HepG2 (cell line): ENCODE data around the gene DNAJB6. TPM values are rescaled to one million over a fixed set of nuclear protein-coding genes. Genes with fewer than 3 reads are reported as not detected.

ENCODE experiments used
- ATAC-seq: fragments of 200-7000 bp; cut with Tn5 transposase; 3 replicates; pipeline ENCODE4 v1.9.1; 2020; ENCODE audit warnings: mild to moderate bottlenecking, moderate library complexity
- BruUV-seq: library from RNA; stranded (reverse); fragments of 400-500 nt; replicated peaks from 2 replicates; lab custom pipeline; 2021; lab: Mats Ljungman, UMichigan
- CTCF ChIA-PET: fragments of 300-600 bp; formaldehyde crosslinking; extraction: SDS; loops from one replicate; lab custom pipeline; 2021; ENCODE audit warnings: low total read pairs, inconsistent platforms, low intra/inter-chr PET ratio; lab: Yijun Ruan, JAX
- POLR2A ChIA-PET: fragments of 350-600 bp; sonication (Branson Sonifier 250); formaldehyde crosslinking; loops from one replicate; lab custom pipeline; 2020; ENCODE audit warnings: antibody characterized with exemption, inconsistent platforms; lab: Yijun Ruan, JAX
- DNase-seq: peaks from one replicate; pipeline ENCODE4 v3.0.0-alpha.2; 2015; ENCODE audit warnings: low spot score
- FAIRE-seq: peaks from 3 replicates; lab custom pipeline; 2011; peaks lifted over from hg19 to GRCh38; lab: Jason Lieb, UNC
- H2AFZ ChIP-seq: one replicate; pipeline ENCODE4 v1.6.1; 2011; ENCODE audit warnings: low read length, inconsistent platforms
- H3K27ac ChIP-seq: fragments of 300-600 bp; 3 replicates; pipeline ENCODE4 v1.8.0; 2011; ENCODE audit warnings: mixed run types, mild to moderate bottlenecking, mixed read lengths, low read length, inconsistent platforms; ENCODE audit not compliant: insufficient read depth; ENCODE audit errors: extremely low read length
- H3K27me3 ChIP-seq, 2 experiments: fragments of 200-600 bp in 1 of 2; 2 replicates in 1 of 2; 3 replicates in 1 of 2; pipeline versions ENCODE4 v1.6.0 to v1.8.0; 2011; ENCODE audit warnings: low read length in 2 of 2, mild to moderate bottlenecking in 2 of 2, moderate library complexity in 2 of 2, inconsistent platforms in 1 of 2; ENCODE audit not compliant: insufficient read depth in 2 of 2, control insufficient read depth in 1 of 2
- H3K36me3 ChIP-seq, 2 experiments: fragments of 200-600 bp in 1 of 2; replicated peaks in 1 of 2; 2 replicates in 1 of 2; 3 replicates in 1 of 2; pipeline versions ENCODE4 v1.5.1 to v1.8.0; 2011; ENCODE audit warnings: low read length in 2 of 2, inconsistent platforms in 1 of 2; ENCODE audit not compliant: insufficient read depth in 2 of 2, control insufficient read depth in 1 of 2
- H3K4me1 ChIP-seq: 2 replicates; pipeline ENCODE4 v1.5.1; 2012; ENCODE audit warnings: low read length, inconsistent platforms; ENCODE audit not compliant: insufficient read depth
- H3K4me2 ChIP-seq: 2 replicates; pipeline ENCODE4 v1.6.0; 2011; ENCODE audit warnings: low read depth, low read length, inconsistent platforms
- H3K4me3 ChIP-seq, 3 experiments: fragments of 200-600 bp in 1 of 3; sonication (generic), shearing (Covaris generic) in 1 of 3; replicated peaks in 1 of 3; 2 replicates each; pipeline ENCODE4 v1.5.1; 2011 to 2016; ENCODE audit warnings: low read length in 3 of 3, inconsistent platforms in 2 of 3, low read depth in 2 of 3, mild to moderate bottlenecking in 2 of 3, control low read depth in 1 of 3, mixed read lengths in 1 of 3; ENCODE audit not compliant: insufficient read depth in 1 of 3
- H3K79me2 ChIP-seq: one replicate; pipeline ENCODE4 v1.6.1; 2011; ENCODE audit warnings: low read length, inconsistent platforms; ENCODE audit not compliant: insufficient read depth
- H3K9ac ChIP-seq: 2 replicates; pipeline ENCODE4 v1.6.0; 2011; ENCODE audit warnings: mild to moderate bottlenecking, low read depth, low read length, inconsistent platforms; ENCODE audit not compliant: insufficient read depth
- H3K9me3 ChIP-seq: 2 replicates; pipeline ENCODE4 v1.5.1; 2012; ENCODE audit warnings: mild to moderate bottlenecking, low read length
- H4K20me1 ChIP-seq: 2 replicates; pipeline ENCODE4 v1.6.0; 2011; ENCODE audit warnings: inconsistent platforms, mild to moderate bottlenecking, low read length, moderate library complexity; ENCODE audit not compliant: insufficient read depth
- CCAR2 ChIP-seq: fragments of 200-400 bp; formaldehyde crosslinking; optimal IDR thresholded peaks from 2 replicates; pipeline ENCODE3; 2018; ENCODE audit warnings: low read depth, mild to moderate bottlenecking, low read length, moderate library complexity
- FOXP1 ChIP-seq, 2 experiments: fragments of 450-650 bp in 1 of 2; IDR thresholded peaks; 2 replicates each; pipeline ENCODE4 v1.6.1; 2017 to 2018; ENCODE audit warnings: antibody characterized with exemption in 1 of 2
- KDM2A ChIP-seq: sonication (generic); formaldehyde crosslinking; IDR thresholded peaks from 2 replicates; pipeline ENCODE4 v1.4.0; 2020; ENCODE audit warnings: low read depth, missing genetic modification reagents, borderline replicate concordance
- LRRFIP1 ChIP-seq: sonication (generic); formaldehyde crosslinking; conservative IDR thresholded peaks from 2 replicates; pipeline ENCODE4 v1.4.0; 2020; ENCODE audit warnings: missing genetic modification reagents
- NFIB ChIP-seq: sonication (generic); formaldehyde crosslinking; IDR thresholded peaks from 2 replicates; pipeline ENCODE4 v1.9.0; 2021; ENCODE audit warnings: missing genetic modification reagents, mild to moderate bottlenecking, borderline replicate concordance
- PITX1 ChIP-seq: sonication (generic); formaldehyde crosslinking; IDR thresholded peaks from 2 replicates; pipeline ENCODE4 v1.5.1; 2020; ENCODE audit warnings: mild to moderate bottlenecking, missing genetic modification reagents
- SMYD3 ChIP-seq: sonication (generic); formaldehyde crosslinking; IDR thresholded peaks from 2 replicates; pipeline ENCODE4 v1.8.1; 2023; ENCODE audit warnings: mild to moderate bottlenecking, missing genetic modification reagents
- XRCC5 ChIP-seq: fragments of 200-400 bp; formaldehyde crosslinking; optimal IDR thresholded peaks from 2 replicates; pipeline ENCODE3; 2017; ENCODE audit warnings: mild to moderate bottlenecking, low read length
- ZFP90 ChIP-seq: sonication (generic); formaldehyde crosslinking; IDR thresholded peaks from 2 replicates; pipeline ENCODE4 v1.8.0; 2022; ENCODE audit warnings: missing genetic modification reagents, mild to moderate bottlenecking, inconsistent platforms, borderline replicate concordance
- ZNF160 ChIP-seq: sonication (generic); formaldehyde crosslinking; IDR thresholded peaks from 2 replicates; pipeline ENCODE4 v1.8.0; 2022; ENCODE audit warnings: mild to moderate bottlenecking, inconsistent platforms, missing genetic modification reagents
- ZNF460 ChIP-seq: sonication (generic); formaldehyde crosslinking; IDR thresholded peaks from 2 replicates; pipeline ENCODE4 v1.5.1; 2020; ENCODE audit warnings: missing genetic modification reagents, mild to moderate bottlenecking, borderline replicate concordance
- ZNF468 ChIP-seq: sonication (generic); formaldehyde crosslinking; IDR thresholded peaks from 2 replicates; pipeline ENCODE4 v1.8.0; 2022; ENCODE audit warnings: mild to moderate bottlenecking, moderate library complexity, missing genetic modification reagents
- ZNF562 ChIP-seq: sonication (generic); formaldehyde crosslinking; IDR thresholded peaks from 2 replicates; pipeline ENCODE4 v1.8.0; 2022; ENCODE audit warnings: missing genetic modification reagents, borderline replicate concordance
- ZNF746 ChIP-seq: sonication (generic); formaldehyde crosslinking; IDR thresholded peaks from 2 replicates; pipeline ENCODE4 v1.8.0; 2022; ENCODE audit warnings: mild to moderate bottlenecking, missing genetic modification reagents
- ZNF83 ChIP-seq: sonication (generic); formaldehyde crosslinking; IDR thresholded peaks from 2 replicates; pipeline ENCODE4 v1.4.0; 2020; ENCODE audit warnings: missing genetic modification reagents, mild to moderate bottlenecking, borderline replicate concordance
- ZSCAN22 ChIP-seq: sonication (generic); formaldehyde crosslinking; IDR thresholded peaks from 2 replicates; pipeline ENCODE4 v1.4.0; 2020; ENCODE audit warnings: mild to moderate bottlenecking, missing genetic modification reagents
- WGBS: methylation state at CpG from one replicate; pipeline ENCODE4 v1.1.6; 2017; ENCODE audit warnings: low lambda C conversion rate; 5-methylcytosine and 5-hydroxymethylcytosine counted together
- in situ Hi-C: cut with HindIII; loops from 2 replicates; pipeline ENCODE4 v1.10.0; 2017; ENCODE audit warnings: low pct_unique_long_range_greater_than_20kb; ENCODE audit not compliant: extremely low pct_ligation_motif_present
- intact Hi-C: fragments of 100-400 bp; cut with micrococcal nuclease; formaldehyde crosslinking; loops from one replicate; pipeline ENCODE4 v1.10.0; 2022; ENCODE audit not compliant: unreplicated experiment
- polyA plus RNA-seq, 8 experiments: library from polyadenylated mRNA; depleted of rRNA in 3 of 8; stranded (reverse) in 7 of 8; unstranded in 1 of 8; fragments of >200 nt; fragmentation: Illumina TruSeq in 4 of 8; extraction: Trizol in 4 of 8; gene quantifications; 2 replicates each; pipeline versions ENCODE4 v1.2.1 to v1.2.3, GENCODE V29; 2011 to 2016; ENCODE audit warnings: low read depth in 4 of 8, missing spikeins in 1 of 8, mixed read lengths in 1 of 8; ENCODE audit not compliant: insufficient read depth in 1 of 8
- total RNA-seq, 5 experiments: library from RNA; depleted of rRNA; stranded (reverse); fragments of >200 nt; fragmentation: Illumina TruSeq; extraction: Trizol; gene quantifications; 2 replicates each; pipeline ENCODE4 v1.2.3, GENCODE V29; 2016; ENCODE audit warnings: low read depth in 1 of 5
- TF ChIP-seq, protein P1 (sequence below): sonication (generic); formaldehyde crosslinking; IDR thresholded peaks from 2 replicates; pipeline ENCODE4 v1.4.0; 2020; ENCODE audit warnings: missing genetic modification reagents

Gene DNAJB6
- total and polyA plus RNA-seq, 2 of the 13 experiments (the other 11 are each of a cell fraction or from before 2014, with no cell fraction given): 29.9 to 53.9 TPM

- TF ChIP-seq ZNF460 (CRISPR knock-in tag): no peak
Observed at GRCh38 chr7:157431173-157431950, 94.6 kb downstream of the DNAJB6 start (continued).

- 34% methylated on average over 19 of the region's 22 CpGs for WGBS
- no TSS peak for BruUV-seq
- TF ChIP-seq FOXP1 (IDR thresholded peaks at IDR 0.05): no peak
- TF ChIP-seq FOXP1 (CRISPR knock-in tag; IDR thresholded peaks at IDR 0.05): no peak
- TF ChIP-seq, protein P1, sequence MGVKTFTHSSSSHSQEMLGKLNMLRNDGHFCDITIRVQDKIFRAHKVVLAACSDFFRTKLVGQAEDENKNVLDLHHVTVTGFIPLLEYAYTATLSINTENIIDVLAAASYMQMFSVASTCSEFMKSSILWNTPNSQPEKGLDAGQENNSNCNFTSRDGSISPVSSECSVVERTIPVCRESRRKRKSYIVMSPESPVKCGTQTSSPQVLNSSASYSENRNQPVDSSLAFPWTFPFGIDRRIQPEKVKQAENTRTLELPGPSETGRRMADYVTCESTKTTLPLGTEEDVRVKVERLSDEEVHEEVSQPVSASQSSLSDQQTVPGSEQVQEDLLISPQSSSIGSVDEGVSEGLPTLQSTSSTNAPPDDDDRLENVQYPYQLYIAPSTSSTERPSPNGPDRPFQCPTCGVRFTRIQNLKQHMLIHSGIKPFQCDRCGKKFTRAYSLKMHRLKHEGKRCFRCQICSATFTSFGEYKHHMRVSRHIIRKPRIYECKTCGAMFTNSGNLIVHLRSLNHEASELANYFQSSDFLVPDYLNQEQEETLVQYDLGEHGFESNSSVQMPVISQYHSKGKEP (CRISPR knock-in tag): no peak
- TF ChIP-seq CCAR2: no peak
- TF ChIP-seq XRCC5: no peak
- no peak for TF ChIP-seq ZNF468 (CRISPR knock-in tag)
- no peak for TF ChIP-seq ZNF562
- TF ChIP-seq LRRFIP1: no peak
- TF ChIP-seq ZNF160 (CRISPR knock-in tag): no peak
- TF ChIP-seq ZSCAN22 (CRISPR knock-in tag): no peak
- TF ChIP-seq ZNF746 (CRISPR knock-in tag): no peak
- TF ChIP-seq ZFP90 (CRISPR knock-in tag): no peak
- no peak for TF ChIP-seq ZNF83 (CRISPR knock-in tag)
- TF ChIP-seq SMYD3 (CRISPR knock-in tag): no peak
- TF ChIP-seq NFIB (CRISPR knock-in tag): no peak
- TF ChIP-seq KDM2A: no peak
- TF ChIP-seq PITX1 (CRISPR knock-in tag): no peak
Observed at GRCh38 chr7:157431951-157432540, 95.2 kb downstream of the DNAJB6 start.

More at GRCh38 chr7:157431951-157432540, 95.2 kb downstream of the DNAJB6 start:
- no peak overlapping the region for H3K27ac ChIP-seq
- FAIRE-seq (no peak), ATAC-seq (peak; percentile 13; the same call in 1 of the 3 replicates), DNase-seq (no peak)
- POLR2A ChIA-PET: no interaction called here
- no peak overlapping the region for H3K4me3 ChIP-seq
- CTCF ChIA-PET: interaction anchor here (1.6 kb wide), 1 partner anchor 443 kb away, joined by 7 read pairs; no protein-coding TSS in a partner anchor
- H3K36me3 ChIP-seq: no peaks in the 10 kb centered on the region
- H2AFZ ChIP-seq: no peak overlapping the region
- intact Hi-C loops: loop anchor here (2.0 kb wide), 1 partner anchor 443 kb away; no protein-coding TSS in a partner anchor
- no peak overlapping the region for H3K9ac ChIP-seq
- no peaks in the 10 kb centered on the region for H3K79me2 ChIP-seq
- no peak overlapping the region for H3K4me2 ChIP-seq
- peaks cover 2 to 26% of the 10 kb centered on the region in 2 experiments for H3K27me3 ChIP-seq
- H4K20me1 ChIP-seq: 0 out of 2 replicates have a peak, but pooled peaks cover 2% of the 10 kb centered on the region
- in situ Hi-C loops: no loop called here
- H3K9me3 ChIP-seq: no peaks in the 10 kb centered on the region
- H3K4me1 ChIP-seq: no peaks in the 10 kb centered on the region
